Liver (tissue), 9 donors: ENCODE results near the gene PCDHGB4. TPM values are rescaled to one million over a fixed set of nuclear protein-coding genes. Genes with fewer than 3 reads are reported as not detected.

Experiments
- DNase-seq: peaks from one replicate; pipeline ENCODE4 v3.0.0-alpha.2; 2017; ENCODE audit warnings: low spot score
- H3K27ac ChIP-seq, 2 donors: one replicate each; pipeline ENCODE4 v1.7.0; 2013; ENCODE audit warnings: inconsistent platforms in 2 of 2, low read length in 2 of 2, control low read depth in 1 of 2, low read depth in 1 of 2, mild to moderate bottlenecking in 1 of 2
- H3K27me3 ChIP-seq, 4 donors: one replicate each; pipeline versions ENCODE4 v1.6.1 to v1.7.0; 2013; ENCODE audit warnings: low read length in 3 of 4, inconsistent platforms in 1 of 4, mild to moderate bottlenecking in 1 of 4, moderate library complexity in 1 of 4; ENCODE audit not compliant: control insufficient read depth in 4 of 4, insufficient read depth in 4 of 4
- H3K36me3 ChIP-seq, 4 donors: one replicate each; pipeline versions ENCODE4 v1.6.1 to v1.7.0; 2013; ENCODE audit warnings: low read length in 3 of 4, mild to moderate bottlenecking in 3 of 4, low read depth in 1 of 4, moderate library complexity in 1 of 4; ENCODE audit not compliant: control insufficient read depth in 4 of 4, insufficient read depth in 3 of 4
- H3K4me1 ChIP-seq, 4 donors: one replicate each; pipeline versions ENCODE4 v1.6.1 to v1.7.0; 2013; ENCODE audit warnings: low read length in 3 of 4, mild to moderate bottlenecking in 3 of 4, moderate library complexity in 1 of 4; ENCODE audit not compliant: control insufficient read depth in 4 of 4, insufficient read depth in 4 of 4
- H3K4me3 ChIP-seq, 3 donors: one replicate each; pipeline versions ENCODE4 v1.6.1 to v1.7.0; 2013; ENCODE audit warnings: low read length in 3 of 3, control low read depth in 1 of 3, low read depth in 1 of 3, mild to moderate bottlenecking in 1 of 3
- H3K9ac ChIP-seq, 2 donors: one replicate each; pipeline ENCODE4 v1.7.0; 2013; ENCODE audit warnings: low read length in 2 of 2, mild to moderate bottlenecking in 2 of 2, moderate library complexity in 2 of 2, control low read depth in 1 of 2, low read depth in 1 of 2
- H3K9me3 ChIP-seq, 4 donors: one replicate each; pipeline versions ENCODE4 v1.6.1 to v1.7.0; 2013; ENCODE audit warnings: low read length in 3 of 4; ENCODE audit not compliant: control insufficient read depth in 4 of 4
- CTCF ChIP-seq: fragments of 150-350 bp; IDR thresholded peaks from 2 replicates; pipeline ENCODE4 v1.5.1; 2017; ENCODE audit warnings: improper control_type of control experiment, low read depth, low read length; ENCODE audit not compliant: missing input control
- EGR1 ChIP-seq, 2 donors: IDR thresholded peaks; 2 replicates each; pipeline ENCODE4 v1.6.1; 2016 to 2018; ENCODE audit warnings: antibody characterized with exemption in 2 of 2, low read depth in 2 of 2
- FOXA1 ChIP-seq: IDR thresholded peaks from 2 replicates; pipeline ENCODE4 v1.6.1; 2016; ENCODE audit warnings: antibody characterized with exemption
- FOXA2 ChIP-seq: IDR thresholded peaks from 2 replicates; pipeline ENCODE4 v1.6.1; 2016; ENCODE audit warnings: antibody characterized with exemption
- GABPA ChIP-seq, 2 donors: IDR thresholded peaks in 1 of 2; conservative IDR thresholded peaks in 1 of 2; 2 replicates each; pipeline ENCODE4 v1.6.1; 2016; ENCODE audit warnings: antibody characterized with exemption in 2 of 2, mild to moderate bottlenecking in 1 of 2, moderate library complexity in 1 of 2
- HNF4A ChIP-seq, 2 donors: conservative IDR thresholded peaks; 2 replicates each; pipeline ENCODE4 v1.6.1; 2016; ENCODE audit warnings: antibody characterized with exemption in 2 of 2, mild to moderate bottlenecking in 2 of 2
- HNF4G ChIP-seq: IDR thresholded peaks from 2 replicates; pipeline ENCODE4 v1.6.1; 2016; ENCODE audit warnings: antibody characterized with exemption
- JUND ChIP-seq, 2 donors: IDR thresholded peaks; 2 replicates each; pipeline ENCODE4 v1.6.1; 2016; ENCODE audit warnings: antibody characterized with exemption in 2 of 2
- NR2F2 ChIP-seq: IDR thresholded peaks from 2 replicates; pipeline ENCODE4 v1.6.1; 2016; ENCODE audit warnings: antibody characterized with exemption
- RAD21 ChIP-seq, 2 donors: IDR thresholded peaks; 2 replicates each; pipeline ENCODE4 v1.6.1; 2016; ENCODE audit warnings: antibody characterized with exemption in 2 of 2, mild to moderate bottlenecking in 2 of 2
- TAF1 ChIP-seq: conservative IDR thresholded peaks from 2 replicates; pipeline ENCODE4 v1.6.1; 2016; ENCODE audit warnings: antibody characterized with exemption, mild to moderate bottlenecking
- YY1 ChIP-seq: IDR thresholded peaks from 2 replicates; pipeline ENCODE4 v1.6.1; 2016; ENCODE audit warnings: antibody characterized with exemption, mild to moderate bottlenecking
- ZBTB33 ChIP-seq: IDR thresholded peaks from 2 replicates; pipeline ENCODE4 v1.6.1; 2016; ENCODE audit warnings: antibody characterized with exemption
- WGBS: extraction: QIAGEN DNeasy Blood & Tissue Kit; methylation state at CpG from one replicate; pipeline ENCODE4 v1.1.7; 2013; 5-methylcytosine and 5-hydroxymethylcytosine counted together
- polyA plus RNA-seq, 2 donors: library from polyadenylated mRNA; stranded (reverse) in 1 of 2; unstranded in 1 of 2; fragments of 200-250 nt in 1 of 2; fragments of >200 nt in 1 of 2; fragmentation: Nextera tagmentation in 1 of 2; extraction: Ambion mirVana in 1 of 2; gene quantifications; one replicate each; pipeline versions ENCODE4 v1.2.1 to v1.2.3, GENCODE V29; 2013 to 2015
- total RNA-seq, 2 donors: library from RNA; depleted of rRNA; stranded (reverse); fragments of >200 nt; gene quantifications; one replicate each; pipeline ENCODE4 v1.2.3, GENCODE V29; 2014
- TF ChIP-seq, protein P1 (sequence below): IDR thresholded peaks from 2 replicates; pipeline ENCODE4 v1.6.1; 2016; ENCODE audit warnings: antibody characterized with exemption, mild to moderate bottlenecking
- TF ChIP-seq, protein P2 (sequence below): IDR thresholded peaks from 2 replicates; pipeline ENCODE4 v1.6.1; 2016; ENCODE audit warnings: antibody characterized with exemption
- donor health status: healthy.
- donor health status: healthy.
- donor health status: healthy.
- donor health status: healthy.
- donor health status: healthy.

Gene PCDHGB4
- total and polyA plus RNA-seq, 4 donors, result 0.76 to 2.8 (median 1.6) TPM

DNA sequence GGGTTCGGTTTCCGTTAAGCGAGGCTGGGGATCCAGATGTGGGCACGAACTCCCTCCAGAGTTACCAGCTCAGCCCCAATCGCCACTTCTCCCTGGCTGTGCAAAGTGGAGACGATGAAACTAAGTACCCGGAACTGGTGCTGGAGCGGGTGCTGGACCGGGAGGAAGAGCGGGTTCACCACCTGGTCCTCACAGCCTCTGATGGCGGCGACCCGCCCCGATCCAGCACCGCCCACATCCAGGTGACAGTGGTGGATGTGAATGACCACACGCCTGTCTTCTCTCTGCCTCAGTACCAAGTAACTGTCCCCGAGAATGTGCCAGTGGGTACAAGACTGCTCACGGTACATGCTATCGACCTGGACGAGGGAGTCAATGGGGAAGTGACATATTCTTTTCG lies 4.2 kb upstream of the PCDHGB4 start (continued):
- no peak for TF ChIP-seq ZBTB33

- peaks cover 0 to 10% (median 0%) of the 10 kb centered on the region in 4 donors for H3K27me3 ChIP-seq
- H3K4me3 ChIP-seq, result peak overlapping the region in 1 of 3 donors; percentile 3
- peaks cover 0 to 4% (median 0%) of the 10 kb centered on the region in 4 donors for H3K4me1 ChIP-seq
- no peak overlapping the region for H3K9ac ChIP-seq
- H3K9me3 ChIP-seq, result peaks cover 32 to 77% (median 42%) of the 10 kb centered on the region in 4 donors
- H3K36me3 ChIP-seq, result no peaks in the 10 kb centered on the region
- H3K27ac ChIP-seq, result no peak overlapping the region
- DNase-seq, result no peak
- WGBS, result 40% methylated on average over 43 of the region's 43 CpGs
- TF ChIP-seq, protein P1, sequence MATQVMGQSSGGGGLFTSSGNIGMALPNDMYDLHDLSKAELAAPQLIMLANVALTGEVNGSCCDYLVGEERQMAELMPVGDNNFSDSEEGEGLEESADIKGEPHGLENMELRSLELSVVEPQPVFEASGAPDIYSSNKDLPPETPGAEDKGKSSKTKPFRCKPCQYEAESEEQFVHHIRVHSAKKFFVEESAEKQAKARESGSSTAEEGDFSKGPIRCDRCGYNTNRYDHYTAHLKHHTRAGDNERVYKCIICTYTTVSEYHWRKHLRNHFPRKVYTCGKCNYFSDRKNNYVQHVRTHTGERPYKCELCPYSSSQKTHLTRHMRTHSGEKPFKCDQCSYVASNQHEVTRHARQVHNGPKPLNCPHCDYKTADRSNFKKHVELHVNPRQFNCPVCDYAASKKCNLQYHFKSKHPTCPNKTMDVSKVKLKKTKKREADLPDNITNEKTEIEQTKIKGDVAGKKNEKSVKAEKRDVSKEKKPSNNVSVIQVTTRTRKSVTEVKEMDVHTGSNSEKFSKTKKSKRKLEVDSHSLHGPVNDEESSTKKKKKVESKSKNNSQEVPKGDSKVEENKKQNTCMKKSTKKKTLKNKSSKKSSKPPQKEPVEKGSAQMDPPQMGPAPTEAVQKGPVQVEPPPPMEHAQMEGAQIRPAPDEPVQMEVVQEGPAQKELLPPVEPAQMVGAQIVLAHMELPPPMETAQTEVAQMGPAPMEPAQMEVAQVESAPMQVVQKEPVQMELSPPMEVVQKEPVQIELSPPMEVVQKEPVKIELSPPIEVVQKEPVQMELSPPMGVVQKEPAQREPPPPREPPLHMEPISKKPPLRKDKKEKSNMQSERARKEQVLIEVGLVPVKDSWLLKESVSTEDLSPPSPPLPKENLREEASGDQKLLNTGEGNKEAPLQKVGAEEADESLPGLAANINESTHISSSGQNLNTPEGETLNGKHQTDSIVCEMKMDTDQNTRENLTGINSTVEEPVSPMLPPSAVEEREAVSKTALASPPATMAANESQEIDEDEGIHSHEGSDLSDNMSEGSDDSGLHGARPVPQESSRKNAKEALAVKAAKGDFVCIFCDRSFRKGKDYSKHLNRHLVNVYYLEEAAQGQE, result no peak
- no peak for TF ChIP-seq TAF1
- TF ChIP-seq, protein P2, sequence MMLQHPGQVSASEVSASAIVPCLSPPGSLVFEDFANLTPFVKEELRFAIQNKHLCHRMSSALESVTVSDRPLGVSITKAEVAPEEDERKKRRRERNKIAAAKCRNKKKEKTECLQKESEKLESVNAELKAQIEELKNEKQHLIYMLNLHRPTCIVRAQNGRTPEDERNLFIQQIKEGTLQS, result no peak
Measured at GRCh38 chr5:141384471-141385267, 2.8 kb upstream of the PCDHGB4 start.

- Histone ChIP-seq H3K36me3 (peaks cover 0 to 6% (median 0%) of the 10 kb centered on the region in 4 donors), H3K9me3 (peaks cover 39 to 87% (median 42%) of the 10 kb centered on the region in 4 donors), H3K9ac (no peak overlapping the region), H3K4me1 (peaks cover 0 to 4% (median 0%) of the 10 kb centered on the region in 4 donors), H3K27ac (no peak overlapping the region), H3K27me3 (peaks cover 0 to 4% (median 0%) of the 10 kb centered on the region in 4 donors), H3K4me3 (peak overlapping the region; percentile 1 to 50 (median 48))
- 42% methylated on average over 10 of the region's 10 CpGs for WGBS
- DNase-seq, result no peak
- TF ChIP-seq CTCF, result no peak
- no peak for TF ChIP-seq RAD21 (IDR thresholded peaks at IDR 0.05)
- no peak for TF ChIP-seq GABPA (IDR thresholded peaks at IDR 0.05 in 1 of 2, conservative IDR thresholded peaks at IDR 0.05 in 1 of 2)
- no peak for TF ChIP-seq FOXA2
- no peak for TF ChIP-seq ZBTB33
- TF ChIP-seq, protein P2, result no peak
- no peak for TF ChIP-seq HNF4G
- no peak for TF ChIP-seq HNF4A (conservative IDR thresholded peaks at IDR 0.05)
- TF ChIP-seq JUND (IDR thresholded peaks at IDR 0.05), result no peak
- no peak for TF ChIP-seq EGR1 (IDR thresholded peaks at IDR 0.05; ENCODE audit: low read depth in 2 of 2)
- TF ChIP-seq NR2F2, result no peak
- TF ChIP-seq YY1, result no peak
- no peak for TF ChIP-seq FOXA1
- TF ChIP-seq TAF1, result no peak
Measured at GRCh38 chr5:141388661-141389060, 1.2 kb downstream of the PCDHGB4 start.
